Measurements from ENCODE around the gene LLGL1.

Gene LLGL1

GRCh38 chr17:18182110-18182977 lies 43.1 kb upstream of the LLGL1 start:
- no peak for TF ChIP-seq CTCF (IDR thresholded peaks at IDR 0.05; ENCODE audit: borderline replicate concordance, insufficient read depth, low read depth, low read length)

GRCh38 chr17:18182978-18183333 lies 42.5 kb upstream of the LLGL1 start:
- TF ChIP-seq CTCF (IDR thresholded peaks at IDR 0.05; ENCODE audit: borderline replicate concordance, insufficient read depth, low read depth, low read length), result no peak
- H3K4me3 ChIP-seq (ENCODE audit: low read depth, low read length), result peak overlapping the region; percentile 92

More at GRCh38 chr17:18182110-18182977, 43.1 kb upstream of the LLGL1 start:
- H3K4me3 ChIP-seq (ENCODE audit: low read depth, low read length), result peak overlapping the region; percentile 92

DNA sequence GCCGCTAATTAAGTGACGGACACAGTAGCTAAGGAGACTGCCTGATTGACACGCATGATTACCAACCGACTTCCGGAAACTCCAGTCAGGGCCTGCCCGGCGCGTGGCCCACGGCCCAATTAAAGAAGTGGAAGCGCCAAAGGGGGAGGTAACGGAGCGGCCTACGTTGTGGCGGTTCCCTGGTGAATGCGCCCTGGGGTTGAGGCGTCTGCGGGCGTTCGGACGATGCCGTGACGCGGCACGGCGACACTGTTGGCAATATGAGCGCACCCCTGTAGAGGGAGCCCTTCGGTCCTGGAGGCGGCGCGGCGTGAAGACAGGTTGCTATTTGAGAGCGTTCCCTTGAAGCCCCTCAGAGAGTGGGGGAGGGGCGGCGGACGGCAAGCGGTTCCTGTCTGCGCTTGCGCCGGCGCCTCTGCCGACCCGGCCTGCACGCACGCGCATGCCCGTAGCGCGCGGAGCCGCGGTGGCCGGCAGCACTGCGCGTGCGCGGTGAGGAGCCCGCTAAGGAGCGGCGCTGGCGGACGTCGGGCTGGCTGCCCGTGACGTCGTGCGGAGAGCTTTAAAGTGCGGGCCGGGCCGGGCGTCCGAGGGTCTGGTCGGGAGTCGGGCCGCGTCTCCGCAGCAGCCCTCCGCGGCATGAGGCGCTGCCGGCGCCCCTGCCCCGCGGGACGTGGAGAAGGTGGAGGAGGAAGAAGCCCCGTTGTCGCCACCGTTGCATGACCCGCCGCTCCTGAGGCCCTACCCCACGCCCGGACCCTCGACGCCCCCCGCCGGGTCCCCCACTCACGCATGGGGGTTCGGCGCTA lies 41.9 kb upstream of the LLGL1 start, which contains the start of gene ALKBH5:
ALKBH5 (plus strand) TSS at position 495 of the 809 bp plus-strand sequence. CDS start 416 bp downstream, outside the sequence.
- H3K4me3 ChIP-seq (ENCODE audit: low read depth, low read length), result peak within 1 kb of the TSS; percentile 92
- peak; percentile 54 for TF ChIP-seq CTCF (IDR thresholded peaks at IDR 0.05; ENCODE audit: borderline replicate concordance, insufficient read depth, low read depth, low read length)

DNA sequence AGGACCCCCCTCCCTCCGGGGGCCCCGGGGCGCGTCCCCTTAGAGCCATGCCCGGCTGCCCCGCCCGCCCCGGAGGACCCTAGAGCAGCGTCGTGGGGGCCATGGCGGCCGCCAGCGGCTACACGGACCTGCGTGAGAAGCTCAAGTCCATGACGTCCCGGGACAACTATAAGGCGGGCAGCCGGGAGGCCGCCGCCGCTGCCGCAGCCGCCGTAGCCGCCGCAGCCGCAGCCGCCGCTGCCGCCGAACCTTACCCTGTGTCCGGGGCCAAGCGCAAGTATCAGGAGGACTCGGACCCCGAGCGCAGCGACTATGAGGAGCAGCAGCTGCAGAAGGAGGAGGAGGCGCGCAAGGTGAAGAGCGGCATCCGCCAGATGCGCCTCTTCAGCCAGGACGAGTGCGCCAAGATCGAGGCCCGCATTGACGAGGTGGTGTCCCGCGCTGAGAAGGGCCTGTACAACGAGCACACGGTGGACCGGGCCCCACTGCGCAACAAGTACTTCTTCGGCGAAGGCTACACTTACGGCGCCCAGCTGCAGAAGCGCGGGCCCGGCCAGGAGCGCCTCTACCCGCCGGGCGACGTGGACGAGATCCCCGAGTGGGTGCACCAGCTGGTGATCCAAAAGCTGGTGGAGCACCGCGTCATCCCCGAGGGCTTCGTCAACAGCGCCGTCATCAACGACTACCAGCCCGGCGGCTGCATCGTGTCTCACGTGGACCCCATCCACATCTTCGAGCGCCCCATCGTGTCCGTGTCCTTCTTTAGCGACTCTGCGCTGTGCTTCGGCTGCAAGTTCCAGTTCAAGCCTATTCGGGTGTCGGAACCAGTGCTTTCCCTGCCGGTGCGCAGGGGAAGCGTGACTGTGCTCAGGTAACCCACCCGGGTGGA lies 41.0 kb upstream of the LLGL1 start:
- H3K4me3 ChIP-seq (ENCODE audit: low read depth, low read length), result peak overlapping the region; percentile 92
- no peak for TF ChIP-seq CTCF (IDR thresholded peaks at IDR 0.05; ENCODE audit: borderline replicate concordance, insufficient read depth, low read depth, low read length)

- no peak for TF ChIP-seq CTCF (IDR thresholded peaks at IDR 0.05; ENCODE audit: borderline replicate concordance, insufficient read depth, low read depth, low read length)
Measured at GRCh38 chr17:18185391-18185790, 40.0 kb upstream of the LLGL1 start.

GRCh38 chr17:18185832-18186626 lies 39.4 kb upstream of the LLGL1 start:
- H3K4me3 ChIP-seq (ENCODE audit: low read depth, low read length), result peak overlapping the region; percentile 92
- TF ChIP-seq CTCF (IDR thresholded peaks at IDR 0.05; ENCODE audit: borderline replicate concordance, insufficient read depth, low read depth, low read length), result no peak

More at GRCh38 chr17:18185391-18185790, 40.0 kb upstream of the LLGL1 start:
- peak overlapping the region; percentile 92 for H3K4me3 ChIP-seq (ENCODE audit: low read depth, low read length)

Measured in GM12875 (cell line).